Germinal center (tissue), 1 donor: Measurements from ENCODE around the gene MYOZ3.

Experiments used
- DNase-seq: peaks from one replicate; pipeline ENCODE4 v3.0.0; 2012; ENCODE audit warnings: mixed read lengths, low spot score

Gene MYOZ3

GRCh38 chr5:150642991-150643710 lies 17.9 kb upstream of the MYOZ3 start:
- no peak for DNase-seq

GRCh38 chr5:150644058-150644457 lies 17.0 kb upstream of the MYOZ3 start:
- no peak for DNase-seq

- no peak for DNase-seq
Measured at GRCh38 chr5:150644514-150644913, 16.5 kb upstream of the MYOZ3 start.

GRCh38 chr5:150645070-150645700 lies 15.9 kb upstream of the MYOZ3 start:
- no peak for DNase-seq

- DNase-seq, result no peak
Measured at GRCh38 chr5:150647275-150648251, 13.5 kb upstream of the MYOZ3 start.

- no peak for DNase-seq
Measured at GRCh38 chr5:150648294-150649107, 12.6 kb upstream of the MYOZ3 start.

GRCh38 chr5:150649108-150650020 lies 11.7 kb upstream of the MYOZ3 start:
- DNase-seq, result no peak

GRCh38 chr5:150650021-150651006 lies 10.7 kb upstream of the MYOZ3 start:
- DNase-seq, result no peak

GRCh38 chr5:150651382-150651781 lies 9.7 kb upstream of the MYOZ3 start:
- no peak for DNase-seq

GRCh38 chr5:150651924-150652671 lies 9.0 kb upstream of the MYOZ3 start:
- no peak for DNase-seq

GRCh38 chr5:150653145-150653761 lies 7.8 kb upstream of the MYOZ3 start:
- DNase-seq, result no peak

GRCh38 chr5:150653762-150654556 lies 7.1 kb upstream of the MYOZ3 start:
- no peak for DNase-seq

- DNase-seq, result no peak
Measured at GRCh38 chr5:150655221-150655620, 5.8 kb upstream of the MYOZ3 start.

- DNase-seq, result peak; percentile 96
Measured at GRCh38 chr5:150656191-150657132, 4.6 kb upstream of the MYOZ3 start.

GRCh38 chr5:150658121-150658520 lies 2.9 kb upstream of the MYOZ3 start:
- no peak for DNase-seq

- no peak for DNase-seq
Measured at GRCh38 chr5:150658699-150659265, 2.3 kb upstream of the MYOZ3 start.
